ENCODE measurements around the gene SNX15.
"Not testable (repeated sequence)": the region's sequence is repeated elsewhere in the genome, so short reads cannot be mapped to it uniquely, and the experiment has no call there.

SNX15 gene

DNA sequence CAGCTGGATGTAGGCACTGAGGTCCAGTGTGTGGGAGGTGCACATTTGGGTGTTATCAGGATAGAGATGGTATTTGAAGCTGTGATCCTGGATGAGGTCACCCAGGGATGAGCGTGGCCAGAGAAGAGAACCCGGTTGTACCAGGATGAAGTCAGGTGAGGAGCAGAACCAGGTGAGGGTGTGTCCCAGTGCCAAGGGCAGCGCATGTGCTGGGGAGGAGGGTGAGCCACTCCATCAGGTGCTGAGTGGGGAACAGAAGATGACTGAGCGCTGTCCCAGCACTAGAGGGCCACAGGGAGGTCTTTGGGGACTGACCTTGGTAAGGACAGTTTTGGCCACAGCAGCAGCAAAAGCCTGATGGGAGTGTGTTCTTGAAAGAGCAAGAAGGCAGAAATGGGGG is 10.5 kb upstream of the SNX15 start:
- DNase-seq (ENCODE audit: low read depth in 2 of 2), result no peak

GRCh38 chr11:65017937-65018336 is 9.3 kb upstream of the SNX15 start:
- no peak for DNase-seq (ENCODE audit: low read depth in 2 of 2)

DNA sequence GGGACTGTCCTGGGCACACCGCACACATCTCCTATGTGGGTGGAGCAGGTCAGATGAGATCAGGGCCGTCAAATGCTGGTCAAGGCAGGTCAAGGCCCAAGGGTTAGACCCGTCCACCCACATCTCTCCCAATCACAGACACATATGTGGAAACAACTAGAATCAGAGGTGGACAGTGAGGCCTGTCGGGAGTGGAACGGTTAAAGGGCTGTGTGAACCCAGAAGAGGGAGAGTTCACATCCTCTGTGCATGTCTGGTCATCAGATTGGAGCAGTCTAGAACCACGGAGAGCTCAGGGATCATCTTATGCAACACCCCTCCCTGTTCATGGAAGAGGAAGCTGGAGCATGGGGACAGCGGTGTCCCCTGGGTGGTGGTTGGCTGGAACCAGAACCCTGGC is 7.4 kb upstream of the SNX15 start:
- DNase-seq (ENCODE audit: low read depth in 2 of 2), result no peak

GRCh38 chr11:65021003-65021402 is 6.2 kb upstream of the SNX15 start:
- DNase-seq (ENCODE audit: low read depth in 2 of 2), result no peak

DNA sequence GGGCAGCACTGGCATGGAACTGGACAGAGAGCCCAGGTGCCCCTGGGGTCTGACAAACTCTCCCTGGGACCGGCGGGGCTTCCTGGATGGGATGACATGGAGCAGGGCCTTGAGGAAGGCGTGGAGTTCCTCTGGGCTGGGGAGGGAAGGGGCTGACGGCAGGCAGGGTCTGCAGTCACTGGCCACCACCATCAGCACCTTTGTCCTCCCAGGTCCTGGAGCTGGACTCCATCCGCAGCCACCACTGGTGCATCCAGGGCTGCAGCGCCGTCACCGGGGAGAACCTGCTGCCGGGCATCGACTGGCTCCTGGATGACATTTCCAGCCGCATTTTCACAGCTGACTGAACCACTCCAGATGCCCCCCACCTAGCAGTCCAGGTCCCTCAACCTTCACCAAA is 5.7 kb upstream of the SNX15 start:
- DNase-seq (ENCODE audit: low read depth in 2 of 2), result no peak

GRCh38 chr11:65023502-65023901 is 3.7 kb upstream of the SNX15 start:
- DNase-seq (ENCODE audit: low read depth in 2 of 2), result not testable (repeated sequence)

- no peak for DNase-seq (ENCODE audit: low read depth in 2 of 2)
Observed at GRCh38 chr11:65026810-65027209, 429 bp upstream of the SNX15 start.

- no peak for DNase-seq (ENCODE audit: low read depth in 2 of 2)
Observed at GRCh38 chr11:65032216-65032615, 5.0 kb downstream of the SNX15 start.

- no peak for DNase-seq (ENCODE audit: low read depth in 2 of 2)
Observed at GRCh38 chr11:65034423-65034822, 7.2 kb downstream of the SNX15 start.

GRCh38 chr11:65035579-65035978 is 8.3 kb downstream of the SNX15 start:
- DNase-seq (ENCODE audit: low read depth in 2 of 2), result no peak

DNA sequence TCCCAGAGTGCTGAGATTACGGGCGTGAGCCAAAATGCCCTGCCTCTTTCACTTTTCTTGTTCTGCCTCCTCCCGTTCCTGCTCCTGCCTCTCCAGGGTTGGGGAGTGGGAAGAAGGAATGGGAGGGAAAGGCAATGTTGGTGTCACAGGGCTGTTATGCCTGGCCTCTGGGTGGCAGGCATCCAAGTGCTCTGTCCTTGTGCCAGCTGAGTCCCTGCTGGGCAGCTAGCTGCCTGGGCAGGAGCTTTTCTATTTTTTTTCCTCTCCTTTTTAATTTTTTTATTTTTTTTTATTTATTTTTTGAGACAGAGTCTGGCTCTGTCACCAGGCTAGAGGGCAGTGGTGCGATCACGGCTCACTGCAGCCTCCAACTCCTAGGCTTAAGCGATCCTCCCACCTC is 9.7 kb downstream of the SNX15 start:
- DNase-seq (ENCODE audit: low read depth in 2 of 2), result no peak

DNA sequence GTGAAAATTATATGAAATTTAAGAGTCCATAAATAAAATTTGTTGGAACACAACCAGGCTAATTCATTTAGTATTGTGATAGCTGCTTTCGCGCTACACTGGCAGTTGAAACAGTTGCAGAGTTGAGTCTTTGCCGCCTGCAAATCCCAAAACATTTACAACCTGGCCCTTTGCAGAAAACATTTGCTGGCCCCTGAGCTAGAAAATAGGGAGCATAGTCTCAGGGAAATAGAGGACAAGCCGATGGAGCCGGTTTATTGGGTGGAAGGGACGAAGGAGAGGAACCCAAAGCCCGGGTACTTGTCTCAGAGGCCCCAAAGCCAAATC is 13.2 kb downstream of the SNX15 start:
- no peak for DNase-seq (ENCODE audit: low read depth in 2 of 2)

- DNase-seq (ENCODE audit: low read depth in 2 of 2), result peak; percentile 58 to 67
Observed at GRCh38 chr11:65040847-65041622, 13.8 kb downstream of the SNX15 start, which contains the start of gene SAC3D1. Gene SAC3D1, plus strand, starts transcription at chr11:65041210. Its CDS starts 83 bp downstream, at chr11:65041293.

GRCh38 chr11:65042891-65043290 is 15.7 kb downstream of the SNX15 start:
- DNase-seq (ENCODE audit: low read depth in 2 of 2), result no peak

DNA sequence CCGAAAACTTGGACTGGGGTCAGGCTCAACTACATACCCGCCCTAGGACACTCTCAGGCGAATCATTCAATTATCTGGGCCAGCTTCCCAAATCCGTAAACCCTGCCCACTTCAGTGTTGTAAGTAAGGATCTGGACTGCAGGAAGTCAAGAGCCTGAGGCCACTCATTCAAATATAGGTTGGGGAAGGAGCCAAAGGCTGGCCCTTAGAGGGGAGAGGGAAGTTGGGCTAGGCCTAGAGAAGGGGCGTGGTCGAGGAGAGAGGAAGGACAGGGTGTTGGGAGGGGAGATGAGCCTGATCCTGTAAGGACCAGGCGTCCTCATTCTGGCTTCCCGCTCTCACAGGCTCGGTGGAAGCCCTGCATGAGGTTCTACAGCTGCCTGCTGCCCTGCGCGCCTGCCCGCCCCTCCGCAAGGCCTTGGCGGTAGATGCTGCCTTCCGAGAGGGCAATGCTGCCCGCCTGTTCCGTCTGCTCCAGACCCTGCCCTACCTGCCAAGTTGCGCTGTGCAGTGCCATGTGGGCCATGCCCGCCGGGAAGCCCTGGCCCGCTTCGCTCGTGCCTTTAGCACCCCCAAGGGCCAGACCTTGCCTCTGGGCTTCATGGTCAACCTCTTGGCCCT is 16.8 kb downstream of the SNX15 start:
- no peak for DNase-seq (ENCODE audit: low read depth in 2 of 2)

DNA sequence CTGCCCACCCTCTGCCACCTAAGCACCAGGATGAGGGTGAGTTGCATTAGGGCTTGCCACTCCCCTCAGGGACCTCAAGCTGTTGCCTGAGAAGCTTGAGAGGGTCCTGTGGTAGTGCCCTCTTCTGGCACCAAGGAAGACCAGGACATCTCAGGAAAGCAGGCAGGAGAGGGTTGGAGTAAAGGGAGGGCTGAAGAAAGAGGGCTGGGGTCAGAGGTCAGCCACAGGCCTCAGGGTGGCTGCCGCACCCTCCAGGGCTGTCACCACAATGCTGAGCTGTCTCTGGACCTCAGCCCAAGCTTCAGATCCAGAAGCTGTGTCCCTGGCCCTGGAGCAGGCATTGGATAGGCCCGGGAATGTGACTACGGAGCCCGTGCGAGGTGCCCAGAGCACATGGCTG is 17.8 kb downstream of the SNX15 start:
- no peak for DNase-seq (ENCODE audit: low read depth in 2 of 2)

GRCh38 chr11:65045728-65046127 is 18.5 kb downstream of the SNX15 start:
- no peak for DNase-seq (ENCODE audit: low read depth in 2 of 2)

GRCh38 chr11:65047581-65048422 is 20.6 kb downstream of the SNX15 start:
- DNase-seq (ENCODE audit: low read depth in 2 of 2), result no peak

DNA sequence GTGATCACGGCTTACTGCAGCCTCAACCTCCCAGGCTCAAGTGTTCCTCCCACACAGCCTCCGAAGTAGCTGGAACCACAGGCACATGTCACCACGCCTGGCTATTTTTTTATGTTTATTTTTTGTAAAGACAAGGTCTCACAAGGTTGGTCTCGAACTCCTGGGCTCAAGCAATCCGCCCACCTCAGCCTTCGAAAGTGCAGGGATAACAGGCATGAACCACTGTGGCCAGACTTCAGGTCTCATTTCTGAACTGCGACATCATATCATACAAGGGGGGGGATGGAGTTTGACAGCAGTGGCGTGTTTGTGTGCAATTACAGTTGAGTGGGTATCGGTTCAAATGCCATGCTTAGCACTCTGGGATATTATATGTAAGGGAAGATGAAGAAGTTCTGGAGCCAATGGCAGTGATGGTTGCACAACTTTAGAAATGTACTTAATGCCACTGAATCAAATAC is 24.2 kb downstream of the SNX15 start:
- no peak for DNase-seq (ENCODE audit: low read depth in 2 of 2)

DNA sequence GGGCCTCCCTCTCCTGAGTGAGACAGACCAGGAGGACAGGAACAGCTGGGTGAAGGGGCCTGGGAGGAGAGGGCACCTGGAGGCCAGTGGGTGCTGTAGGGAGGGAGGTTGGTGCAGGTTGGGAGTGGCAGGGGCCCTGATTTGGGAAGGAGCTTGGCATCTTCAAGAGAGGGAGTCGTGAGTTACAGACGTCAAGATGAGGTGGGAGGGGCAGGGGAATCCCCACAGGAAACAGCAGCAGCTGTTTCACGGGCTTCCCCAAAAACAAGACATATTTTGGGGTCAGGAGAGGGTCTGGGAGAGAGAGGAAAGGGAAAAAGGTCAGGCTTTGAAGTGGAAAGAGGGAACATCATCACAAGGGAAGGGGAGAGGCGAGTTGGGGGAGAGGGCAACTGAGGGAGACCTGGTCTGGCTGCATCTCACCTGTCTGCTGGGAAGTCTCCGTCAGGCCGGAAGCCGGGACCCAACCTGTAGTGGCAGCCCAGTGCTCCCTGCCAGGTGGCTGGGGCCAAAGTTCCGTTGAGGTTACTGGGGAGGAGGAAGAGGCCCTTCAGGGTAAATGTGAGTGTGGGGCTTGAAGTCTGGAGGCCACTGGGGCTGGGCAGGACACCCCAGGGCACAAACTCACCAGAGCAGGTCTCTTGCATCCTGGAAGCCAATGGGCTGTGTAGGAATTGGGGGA is 26.7 kb downstream of the SNX15 start:
- no peak for DNase-seq (ENCODE audit: low read depth in 2 of 2)

DNA sequence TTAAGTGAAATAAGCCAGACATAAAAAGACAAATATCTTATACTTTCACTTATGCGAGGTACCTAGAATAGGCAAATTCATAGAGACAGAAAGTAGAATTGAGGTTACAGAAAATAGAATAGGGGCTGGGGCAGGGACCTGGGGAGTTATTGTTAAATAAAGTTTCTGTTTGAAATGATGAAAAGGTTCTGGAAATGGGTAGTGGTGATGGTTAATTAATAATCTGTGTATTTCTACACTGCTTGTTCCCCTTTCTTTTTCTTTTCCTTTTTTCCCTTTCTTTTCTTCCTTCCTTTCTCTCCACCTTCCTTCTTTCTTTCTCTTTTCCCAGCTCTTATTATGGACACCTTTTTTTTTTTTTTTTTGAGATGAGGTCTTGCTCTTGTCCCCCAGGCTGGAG is 28.3 kb downstream of the SNX15 start:
- DNase-seq (ENCODE audit: low read depth in 2 of 2), result no peak

DNA sequence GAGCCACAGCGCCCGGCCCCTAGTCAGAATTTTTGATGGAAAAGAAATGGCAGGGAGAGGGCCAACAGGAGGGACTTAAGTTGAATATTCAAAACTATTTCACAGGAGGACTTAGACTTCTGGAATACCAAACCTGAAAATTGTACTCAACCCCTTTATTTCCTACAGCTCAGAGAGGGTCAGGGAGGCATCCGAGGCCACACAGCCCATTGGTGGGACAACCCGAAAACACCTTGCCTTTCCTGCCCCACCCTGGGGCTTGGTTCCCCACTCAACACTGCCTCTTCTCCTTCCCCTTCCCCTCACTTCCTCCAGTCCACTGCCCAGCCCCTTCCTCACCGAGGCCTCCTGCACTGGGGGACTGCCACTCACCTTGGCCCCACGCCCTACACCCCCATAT is 29.8 kb downstream of the SNX15 start:
- no peak for DNase-seq (ENCODE audit: low read depth in 2 of 2)

Measured in stimulated activated CD8-positive, alpha-beta memory T cell treated with anti-CD3 and anti-CD28 coated beads, Interleukin-7, amount 100 ng/mL, for 1 hour (primary cell).